Measurements from ENCODE around the gene CDH24. TPM values are rescaled to one million over a fixed set of nuclear protein-coding genes. Genes with fewer than 3 reads are reported as not detected.

CDH24 gene
- polyA plus RNA-seq, 1 donor = 28.7 TPM

GRCh38 chr14:23091294-23092225, 34.2 kb upstream of the CDH24 start:
- no peak for DNase-seq

- no peak for DNase-seq
Measured at GRCh38 chr14:23090254-23090636, 32.9 kb upstream of the CDH24 start.

- no peak for DNase-seq
Measured at GRCh38 chr14:23089498-23090253, 32.4 kb upstream of the CDH24 start.

- no peak for DNase-seq
Measured at GRCh38 chr14:23086565-23086964, 29.2 kb upstream of the CDH24 start.

GRCh38 chr14:23085458-23085857, 28.1 kb upstream of the CDH24 start:
- DNase-seq = no peak

GRCh38 chr14:23080474-23080873, 23.2 kb upstream of the CDH24 start:
- no peak for DNase-seq

- DNase-seq = no peak
Measured at GRCh38 chr14:23079716-23080115, 22.4 kb upstream of the CDH24 start.

GRCh38 chr14:23078692-23079116, 21.4 kb upstream of the CDH24 start:
- DNase-seq = no peak

GRCh38 chr14:23077962-23078361, 20.6 kb upstream of the CDH24 start:
- no peak for DNase-seq

- DNase-seq = no peak
Measured at GRCh38 chr14:23076785-23077408, 19.6 kb upstream of the CDH24 start.

- DNase-seq = no peak
Measured at GRCh38 chr14:23074906-23075305, 17.6 kb upstream of the CDH24 start.

GRCh38 chr14:23071921-23072539, 14.7 kb upstream of the CDH24 start:
- DNase-seq = no peak

GRCh38 chr14:23071244-23071920, 14.1 kb upstream of the CDH24 start:
- DNase-seq = peak; percentile 87

- no peak for DNase-seq
Measured at GRCh38 chr14:23070262-23071129, 13.2 kb upstream of the CDH24 start.

GRCh38 chr14:23069413-23069806, 12.1 kb upstream of the CDH24 start:
- no peak for DNase-seq

GRCh38 chr14:23068789-23069412, 11.6 kb upstream of the CDH24 start:
- DNase-seq = peak; percentile 93

- no peak for DNase-seq
Measured at GRCh38 chr14:23067847-23068788, 10.8 kb upstream of the CDH24 start.

- no peak for DNase-seq
Measured at GRCh38 chr14:23066855-23067744, 9.8 kb upstream of the CDH24 start.
